ENCODE data around the gene OGDH.

The OGDH gene

DNA sequence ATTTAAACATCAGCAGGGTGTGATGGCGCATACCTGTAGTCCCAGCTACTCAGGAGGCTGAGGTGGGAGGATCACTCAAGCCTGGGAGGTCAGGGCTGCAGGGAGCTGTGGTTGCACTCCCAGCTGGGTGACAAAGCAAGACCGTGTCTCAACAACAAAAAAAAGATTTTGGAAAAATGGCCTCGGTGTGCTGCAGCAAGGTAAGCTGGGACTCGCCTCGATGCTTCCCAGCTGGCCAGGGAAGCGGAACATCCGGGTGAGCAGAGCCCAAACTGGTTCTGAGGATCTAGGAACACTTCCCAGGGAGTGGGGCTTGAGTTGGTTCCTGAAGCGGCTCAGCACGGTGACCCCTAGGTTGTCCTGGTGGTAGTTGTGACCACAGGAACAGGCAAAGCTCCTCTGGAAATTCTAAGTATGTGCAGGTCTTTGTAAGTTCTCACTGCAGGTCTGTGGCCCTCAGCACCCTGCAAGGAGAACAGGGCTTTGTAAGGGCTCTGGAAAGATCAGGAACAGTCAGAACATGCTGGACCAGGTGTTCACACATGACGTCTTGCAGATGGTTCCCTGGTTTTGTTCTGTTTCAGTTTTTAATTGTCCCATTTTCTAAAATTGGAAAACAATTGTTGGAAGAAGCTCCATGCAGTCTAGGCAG is 103.6 kb downstream of the OGDH start (continued):
- TF ChIP-seq, protein P1, sequence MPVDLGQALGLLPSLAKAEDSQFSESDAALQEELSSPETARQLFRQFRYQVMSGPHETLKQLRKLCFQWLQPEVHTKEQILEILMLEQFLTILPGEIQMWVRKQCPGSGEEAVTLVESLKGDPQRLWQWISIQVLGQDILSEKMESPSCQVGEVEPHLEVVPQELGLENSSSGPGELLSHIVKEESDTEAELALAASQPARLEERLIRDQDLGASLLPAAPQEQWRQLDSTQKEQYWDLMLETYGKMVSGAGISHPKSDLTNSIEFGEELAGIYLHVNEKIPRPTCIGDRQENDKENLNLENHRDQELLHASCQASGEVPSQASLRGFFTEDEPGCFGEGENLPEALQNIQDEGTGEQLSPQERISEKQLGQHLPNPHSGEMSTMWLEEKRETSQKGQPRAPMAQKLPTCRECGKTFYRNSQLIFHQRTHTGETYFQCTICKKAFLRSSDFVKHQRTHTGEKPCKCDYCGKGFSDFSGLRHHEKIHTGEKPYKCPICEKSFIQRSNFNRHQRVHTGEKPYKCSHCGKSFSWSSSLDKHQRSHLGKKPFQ (tag by site-specific recombination; IDR thresholded peaks at IDR 0.05), result no peak
- TF ChIP-seq, protein P2, sequence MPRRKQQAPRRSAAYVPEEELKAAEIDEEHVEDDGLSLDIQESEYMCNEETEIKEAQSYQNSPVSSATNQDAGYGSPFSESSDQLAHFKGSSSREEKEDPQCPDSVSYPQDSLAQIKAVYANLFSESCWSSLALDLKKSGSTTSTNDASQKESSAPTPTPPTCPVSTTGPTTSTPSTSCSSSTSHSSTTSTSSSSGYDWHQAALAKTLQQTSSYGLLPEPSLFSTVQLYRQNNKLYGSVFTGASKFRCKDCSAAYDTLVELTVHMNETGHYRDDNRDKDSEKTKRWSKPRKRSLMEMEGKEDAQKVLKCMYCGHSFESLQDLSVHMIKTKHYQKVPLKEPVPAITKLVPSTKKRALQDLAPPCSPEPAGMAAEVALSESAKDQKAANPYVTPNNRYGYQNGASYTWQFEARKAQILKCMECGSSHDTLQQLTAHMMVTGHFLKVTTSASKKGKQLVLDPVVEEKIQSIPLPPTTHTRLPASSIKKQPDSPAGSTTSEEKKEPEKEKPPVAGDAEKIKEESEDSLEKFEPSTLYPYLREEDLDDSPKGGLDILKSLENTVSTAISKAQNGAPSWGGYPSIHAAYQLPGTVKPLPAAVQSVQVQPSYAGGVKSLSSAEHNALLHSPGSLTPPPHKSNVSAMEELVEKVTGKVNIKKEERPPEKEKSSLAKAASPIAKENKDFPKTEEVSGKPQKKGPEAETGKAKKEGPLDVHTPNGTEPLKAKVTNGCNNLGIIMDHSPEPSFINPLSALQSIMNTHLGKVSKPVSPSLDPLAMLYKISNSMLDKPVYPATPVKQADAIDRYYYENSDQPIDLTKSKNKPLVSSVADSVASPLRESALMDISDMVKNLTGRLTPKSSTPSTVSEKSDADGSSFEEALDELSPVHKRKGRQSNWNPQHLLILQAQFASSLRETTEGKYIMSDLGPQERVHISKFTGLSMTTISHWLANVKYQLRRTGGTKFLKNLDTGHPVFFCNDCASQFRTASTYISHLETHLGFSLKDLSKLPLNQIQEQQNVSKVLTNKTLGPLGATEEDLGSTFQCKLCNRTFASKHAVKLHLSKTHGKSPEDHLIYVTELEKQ (tag by site-specific recombination; IDR thresholded peaks at IDR 0.05; ENCODE audit: borderline replicate concordance), result no peak

DNA sequence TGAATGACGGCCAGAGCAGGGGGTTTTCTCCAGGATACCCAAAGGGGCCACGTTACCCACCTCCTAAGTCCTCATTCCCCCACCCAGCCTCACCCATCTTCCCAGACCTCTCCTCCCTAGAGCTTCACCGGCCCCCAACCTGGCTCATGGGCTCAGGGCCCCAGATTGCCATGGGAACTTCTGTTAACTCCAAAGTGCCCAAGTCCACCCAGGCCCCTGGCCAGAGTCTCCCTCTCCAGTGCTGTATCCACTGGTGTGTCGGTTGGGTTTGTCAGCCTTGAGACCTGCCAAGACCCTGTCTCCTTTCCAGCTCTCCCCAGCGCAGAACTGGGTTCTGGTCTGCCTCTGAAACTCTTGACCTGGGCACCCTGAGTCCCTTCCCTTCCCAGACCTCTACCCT is 105.1 kb downstream of the OGDH start:
- TF ChIP-seq KLF16 (tag by site-specific recombination; IDR thresholded peaks at IDR 0.05) (no peak), ZNF621 (tag by site-specific recombination; IDR thresholded peaks at IDR 0.05) (no peak), KLF8 (tag by site-specific recombination; IDR thresholded peaks at IDR 0.05) (no peak), ZNF324 (tag by site-specific recombination; IDR thresholded peaks at IDR 0.05) (no peak), ZXDB (tag by site-specific recombination; IDR thresholded peaks at IDR 0.05) (no peak), ZNF510 (tag by site-specific recombination; IDR thresholded peaks at IDR 0.05; ENCODE audit: insufficient replicate concordance) (no peak)
- TF ChIP-seq, protein P3, sequence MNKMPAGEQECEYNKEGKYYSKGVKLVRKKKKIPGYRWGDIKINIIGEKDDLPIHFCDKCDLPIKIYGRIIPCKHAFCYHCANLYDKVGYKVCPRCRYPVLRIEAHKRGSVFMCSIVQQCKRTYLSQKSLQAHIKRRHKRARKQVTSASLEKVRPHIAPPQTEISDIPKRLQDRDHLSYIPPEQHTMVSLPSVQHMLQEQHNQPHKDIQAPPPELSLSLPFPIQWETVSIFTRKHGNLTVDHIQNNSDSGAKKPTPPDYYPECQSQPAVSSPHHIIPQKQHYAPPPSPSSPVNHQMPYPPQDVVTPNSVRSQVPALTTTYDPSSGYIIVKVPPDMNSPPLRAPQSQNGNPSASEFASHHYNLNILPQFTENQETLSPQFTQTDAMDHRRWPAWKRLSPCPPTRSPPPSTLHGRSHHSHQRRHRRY (tag by site-specific recombination; IDR thresholded peaks at IDR 0.05), result no peak
- TF ChIP-seq, protein P4, sequence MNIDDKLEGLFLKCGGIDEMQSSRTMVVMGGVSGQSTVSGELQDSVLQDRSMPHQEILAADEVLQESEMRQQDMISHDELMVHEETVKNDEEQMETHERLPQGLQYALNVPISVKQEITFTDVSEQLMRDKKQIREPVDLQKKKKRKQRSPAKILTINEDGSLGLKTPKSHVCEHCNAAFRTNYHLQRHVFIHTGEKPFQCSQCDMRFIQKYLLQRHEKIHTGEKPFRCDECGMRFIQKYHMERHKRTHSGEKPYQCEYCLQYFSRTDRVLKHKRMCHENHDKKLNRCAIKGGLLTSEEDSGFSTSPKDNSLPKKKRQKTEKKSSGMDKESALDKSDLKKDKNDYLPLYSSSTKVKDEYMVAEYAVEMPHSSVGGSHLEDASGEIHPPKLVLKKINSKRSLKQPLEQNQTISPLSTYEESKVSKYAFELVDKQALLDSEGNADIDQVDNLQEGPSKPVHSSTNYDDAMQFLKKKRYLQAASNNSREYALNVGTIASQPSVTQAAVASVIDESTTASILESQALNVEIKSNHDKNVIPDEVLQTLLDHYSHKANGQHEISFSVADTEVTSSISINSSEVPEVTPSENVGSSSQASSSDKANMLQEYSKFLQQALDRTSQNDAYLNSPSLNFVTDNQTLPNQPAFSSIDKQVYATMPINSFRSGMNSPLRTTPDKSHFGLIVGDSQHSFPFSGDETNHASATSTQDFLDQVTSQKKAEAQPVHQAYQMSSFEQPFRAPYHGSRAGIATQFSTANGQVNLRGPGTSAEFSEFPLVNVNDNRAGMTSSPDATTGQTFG (tag by site-specific recombination; IDR thresholded peaks at IDR 0.05; ENCODE audit: borderline replicate concordance), result no peak
- TF ChIP-seq, protein P5, sequence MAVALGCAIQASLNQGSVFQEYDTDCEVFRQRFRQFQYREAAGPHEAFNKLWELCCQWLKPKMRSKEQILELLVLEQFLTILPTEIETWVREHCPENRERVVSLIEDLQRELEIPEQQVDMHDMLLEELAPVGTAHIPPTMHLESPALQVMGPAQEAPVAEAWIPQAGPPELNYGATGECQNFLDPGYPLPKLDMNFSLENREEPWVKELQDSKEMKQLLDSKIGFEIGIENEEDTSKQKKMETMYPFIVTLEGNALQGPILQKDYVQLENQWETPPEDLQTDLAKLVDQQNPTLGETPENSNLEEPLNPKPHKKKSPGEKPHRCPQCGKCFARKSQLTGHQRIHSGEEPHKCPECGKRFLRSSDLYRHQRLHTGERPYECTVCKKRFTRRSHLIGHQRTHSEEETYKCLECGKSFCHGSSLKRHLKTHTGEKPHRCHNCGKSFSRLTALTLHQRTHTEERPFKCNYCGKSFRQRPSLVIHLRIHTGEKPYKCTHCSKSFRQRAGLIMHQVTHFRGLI (tag by site-specific recombination; IDR thresholded peaks at IDR 0.05), result no peak
- TF ChIP-seq, protein P6, sequence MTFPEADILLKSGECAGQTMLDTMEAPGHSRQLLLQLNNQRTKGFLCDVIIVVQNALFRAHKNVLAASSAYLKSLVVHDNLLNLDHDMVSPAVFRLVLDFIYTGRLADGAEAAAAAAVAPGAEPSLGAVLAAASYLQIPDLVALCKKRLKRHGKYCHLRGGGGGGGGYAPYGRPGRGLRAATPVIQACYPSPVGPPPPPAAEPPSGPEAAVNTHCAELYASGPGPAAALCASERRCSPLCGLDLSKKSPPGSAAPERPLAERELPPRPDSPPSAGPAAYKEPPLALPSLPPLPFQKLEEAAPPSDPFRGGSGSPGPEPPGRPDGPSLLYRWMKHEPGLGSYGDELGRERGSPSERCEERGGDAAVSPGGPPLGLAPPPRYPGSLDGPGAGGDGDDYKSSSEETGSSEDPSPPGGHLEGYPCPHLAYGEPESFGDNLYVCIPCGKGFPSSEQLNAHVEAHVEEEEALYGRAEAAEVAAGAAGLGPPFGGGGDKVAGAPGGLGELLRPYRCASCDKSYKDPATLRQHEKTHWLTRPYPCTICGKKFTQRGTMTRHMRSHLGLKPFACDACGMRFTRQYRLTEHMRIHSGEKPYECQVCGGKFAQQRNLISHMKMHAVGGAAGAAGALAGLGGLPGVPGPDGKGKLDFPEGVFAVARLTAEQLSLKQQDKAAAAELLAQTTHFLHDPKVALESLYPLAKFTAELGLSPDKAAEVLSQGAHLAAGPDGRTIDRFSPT (tag by site-specific recombination; IDR thresholded peaks at IDR 0.05), result no peak
- Histone ChIP-seq H3K27ac (ENCODE audit: extremely low read depth, low read depth, low read length) (no peak overlapping the region), H3K4me1 (ENCODE audit: control insufficient read depth, insufficient read depth, low read length) (no peaks in the 10 kb centered on the region), H3K9me3 (ENCODE audit: control insufficient read depth, insufficient read depth, low read depth, low read length) (no peaks in the 10 kb centered on the region), H3K36me3 (ENCODE audit: control insufficient read depth in 2 of 2, insufficient read depth in 1 of 2, low read length in 2 of 2) (peaks cover 0 to 12% of the 10 kb centered on the region in 2 experiments; a peak in 1 of 3 replicates), H3K4me3 (ENCODE audit: low read depth, low read length) (no peak overlapping the region)
- ChIA-PET CTCF (no interaction called here), POLR2A (no interaction called here)
